C4-2B (cell line): ENCODE data around the gene DNAAF8.

Experiments used
- H3K27ac ChIP-seq: fragments of 450-650 bp; 2 replicates; pipeline ENCODE4 v1.5.1; 2017
- ZFX ChIP-seq: fragments of 450-650 bp; IDR thresholded peaks from 2 replicates; pipeline ENCODE4 v1.6.1; 2017
- TF ChIP-seq, protein P1 (sequence below): fragments of 450-650 bp; conservative IDR thresholded peaks from 2 replicates; pipeline ENCODE4 v1.5.1; 2017; ENCODE audit warnings: mild to moderate bottlenecking

DNAAF8 gene

GRCh38 chr16:4787627-4788482 is 53.5 kb downstream of the DNAAF8 start, which contains the start of gene SEPTIN12:
Gene SEPTIN12 (minus strand): TSS chr16:4788345. CDS start chr16:4787645, 700 bp downstream.
- TF ChIP-seq, protein P1, sequence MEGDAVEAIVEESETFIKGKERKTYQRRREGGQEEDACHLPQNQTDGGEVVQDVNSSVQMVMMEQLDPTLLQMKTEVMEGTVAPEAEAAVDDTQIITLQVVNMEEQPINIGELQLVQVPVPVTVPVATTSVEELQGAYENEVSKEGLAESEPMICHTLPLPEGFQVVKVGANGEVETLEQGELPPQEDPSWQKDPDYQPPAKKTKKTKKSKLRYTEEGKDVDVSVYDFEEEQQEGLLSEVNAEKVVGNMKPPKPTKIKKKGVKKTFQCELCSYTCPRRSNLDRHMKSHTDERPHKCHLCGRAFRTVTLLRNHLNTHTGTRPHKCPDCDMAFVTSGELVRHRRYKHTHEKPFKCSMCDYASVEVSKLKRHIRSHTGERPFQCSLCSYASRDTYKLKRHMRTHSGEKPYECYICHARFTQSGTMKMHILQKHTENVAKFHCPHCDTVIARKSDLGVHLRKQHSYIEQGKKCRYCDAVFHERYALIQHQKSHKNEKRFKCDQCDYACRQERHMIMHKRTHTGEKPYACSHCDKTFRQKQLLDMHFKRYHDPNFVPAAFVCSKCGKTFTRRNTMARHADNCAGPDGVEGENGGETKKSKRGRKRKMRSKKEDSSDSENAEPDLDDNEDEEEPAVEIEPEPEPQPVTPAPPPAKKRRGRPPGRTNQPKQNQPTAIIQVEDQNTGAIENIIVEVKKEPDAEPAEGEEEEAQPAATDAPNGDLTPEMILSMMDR, result no peak
- no peak for TF ChIP-seq ZFX
- H3K27ac ChIP-seq, result peak within 1 kb of the TSS; percentile 14

DNA sequence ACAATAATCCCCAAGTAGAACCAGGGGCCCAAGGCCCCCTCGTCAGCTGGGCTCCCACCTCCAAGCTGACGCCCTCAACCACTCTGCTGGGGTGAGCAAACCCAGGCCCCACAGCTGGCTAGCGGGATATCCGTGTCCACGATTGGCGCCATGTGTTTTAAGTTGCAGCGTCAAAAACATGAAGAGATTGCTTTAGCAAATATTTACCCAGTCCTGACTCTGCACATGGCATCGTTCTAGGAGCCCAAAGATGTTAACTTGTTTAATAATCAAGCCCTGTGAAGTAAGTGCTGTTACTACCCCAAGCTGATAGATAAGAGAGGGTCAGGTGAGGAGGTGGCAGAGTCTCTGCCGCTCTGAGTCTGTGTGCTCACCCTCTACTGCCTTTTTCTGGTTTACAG is 54.2 kb downstream of the DNAAF8 start:
- peak overlapping the region; percentile 14 for H3K27ac ChIP-seq
- TF ChIP-seq, protein P1, result no peak
- no peak for TF ChIP-seq ZFX

GRCh38 chr16:4788910-4789309 is 54.6 kb downstream of the DNAAF8 start:
- TF ChIP-seq, protein P1, result no peak
- no peak for TF ChIP-seq ZFX
- H3K27ac ChIP-seq, result peak overlapping the region; percentile 14

DNA sequence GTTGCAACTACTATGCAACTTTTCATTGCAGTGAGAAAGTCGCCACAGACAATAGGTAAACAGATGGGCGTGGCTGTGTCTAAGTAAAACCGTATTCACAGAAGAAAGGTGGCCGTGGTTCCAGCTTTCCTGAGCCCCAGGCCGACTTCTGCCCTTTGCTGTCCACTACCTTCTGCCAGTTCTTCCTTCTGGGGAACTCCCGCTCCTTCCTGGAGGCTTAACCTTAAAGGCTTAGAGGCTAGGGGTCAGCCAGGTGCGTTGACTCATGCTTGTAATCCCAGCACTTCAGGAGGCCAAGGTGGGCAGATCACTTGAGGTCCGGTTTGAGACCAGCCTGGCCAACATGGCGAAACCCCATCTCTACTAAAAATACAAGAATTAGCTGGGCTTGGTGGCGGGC is 55.9 kb downstream of the DNAAF8 start:
- H3K27ac ChIP-seq, result no peak overlapping the region
- TF ChIP-seq, protein P1, result no peak
- TF ChIP-seq ZFX, result no peak

DNA sequence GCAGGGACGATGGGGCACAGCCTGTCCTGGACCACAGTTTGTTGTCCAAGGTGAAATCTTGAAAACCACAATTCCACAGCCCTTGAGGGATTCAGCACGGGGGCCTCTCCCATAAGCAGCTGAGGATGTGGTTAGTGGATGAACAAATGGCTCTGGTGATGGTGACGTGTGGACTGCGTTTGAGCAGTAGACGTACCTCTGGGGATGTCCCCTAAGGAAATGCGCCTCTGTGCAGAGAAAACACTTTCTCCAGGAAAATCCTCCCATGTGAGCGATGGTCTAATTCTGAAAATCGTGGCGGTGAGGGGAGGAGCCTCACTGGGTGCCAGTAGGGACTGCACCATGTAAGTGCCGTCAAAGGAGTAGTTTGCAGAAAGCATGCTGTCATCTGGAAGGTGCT is 56.5 kb downstream of the DNAAF8 start:
- no peak overlapping the region for H3K27ac ChIP-seq
- TF ChIP-seq, protein P1, result no peak
- TF ChIP-seq ZFX, result no peak

DNA sequence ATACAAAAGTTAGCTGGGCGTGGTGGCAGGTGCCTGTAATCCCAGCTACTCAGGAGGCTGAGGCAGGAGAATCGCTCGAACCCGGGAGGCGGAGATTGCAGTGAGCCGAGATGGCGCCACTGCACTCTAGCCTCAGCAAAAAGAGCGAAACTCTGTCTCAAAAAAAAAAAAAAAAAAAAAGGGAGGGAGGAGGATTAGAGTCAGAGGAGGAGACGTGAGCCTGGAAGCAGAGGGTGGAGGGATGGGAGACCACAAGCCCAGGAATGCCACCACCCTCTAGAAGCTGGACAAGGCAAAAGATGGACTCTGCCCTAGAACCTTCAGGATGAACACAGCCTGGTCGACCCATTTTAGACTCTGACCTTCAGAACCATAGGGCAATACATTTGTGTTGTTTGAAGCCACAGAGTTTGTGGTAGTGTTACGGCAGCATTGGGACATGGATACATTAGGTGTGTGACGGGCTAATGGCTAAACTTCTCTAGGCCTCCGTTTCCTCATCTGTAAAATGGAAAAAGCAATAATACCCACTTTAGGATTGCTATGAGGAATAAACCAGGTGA is 58.7 kb downstream of the DNAAF8 start:
- no peak for TF ChIP-seq ZFX
- TF ChIP-seq, protein P1, result no peak
- H3K27ac ChIP-seq, result no peak overlapping the region

DNA sequence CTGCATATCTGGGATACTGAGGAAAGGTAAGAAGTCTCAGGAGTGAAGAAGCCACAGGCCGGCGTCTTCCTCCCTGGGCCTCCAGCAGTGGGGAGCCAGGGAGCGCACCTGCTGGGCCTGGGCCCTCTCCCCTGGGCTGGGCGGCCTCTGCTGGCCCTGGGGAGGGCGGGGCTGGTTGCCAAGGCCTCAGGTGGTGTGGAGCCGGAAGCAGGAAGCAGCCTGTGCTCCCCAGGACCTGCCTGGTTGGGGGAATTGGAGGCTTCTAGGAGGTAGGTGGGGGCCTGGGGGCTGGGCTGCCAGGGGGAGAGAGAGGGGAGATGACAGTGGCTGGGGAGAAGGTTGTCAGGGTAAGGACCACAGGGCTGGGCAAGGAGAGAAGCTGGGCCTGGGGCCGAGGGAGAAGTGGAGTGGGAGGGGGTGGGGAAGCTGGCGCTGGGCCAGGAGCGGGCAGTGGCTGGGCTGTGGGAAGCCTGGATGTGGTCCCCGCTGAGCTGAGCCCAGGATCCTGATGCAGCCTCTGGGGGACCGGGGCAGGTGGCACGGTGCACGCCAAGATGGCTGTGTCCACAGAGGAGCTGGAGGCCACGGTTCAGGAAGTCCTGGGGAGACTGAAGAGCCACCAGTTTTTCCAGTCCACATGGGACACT is 61.0 kb downstream of the DNAAF8 start, which contains the start of gene SMIM22:
Gene SMIM22 (plus strand): TSS at position 189 of the 647 bp plus-strand sequence. CDS start 366 bp downstream, at position 555.
- 0 out of 2 replicates have a peak within 1 kb of the TSS, but pooled peaks have one; percentile 11 for H3K27ac ChIP-seq
- no peak for TF ChIP-seq ZFX
- TF ChIP-seq, protein P1, result no peak
